Measurements from ENCODE around the gene SLC35D1. TPM values are rescaled to one million over a fixed set of nuclear protein-coding genes. Genes with fewer than 3 reads are reported as not detected.

Gene SLC35D1
- total RNA-seq, 1 experiment from 2014 or later = 7.0 TPM

DNA sequence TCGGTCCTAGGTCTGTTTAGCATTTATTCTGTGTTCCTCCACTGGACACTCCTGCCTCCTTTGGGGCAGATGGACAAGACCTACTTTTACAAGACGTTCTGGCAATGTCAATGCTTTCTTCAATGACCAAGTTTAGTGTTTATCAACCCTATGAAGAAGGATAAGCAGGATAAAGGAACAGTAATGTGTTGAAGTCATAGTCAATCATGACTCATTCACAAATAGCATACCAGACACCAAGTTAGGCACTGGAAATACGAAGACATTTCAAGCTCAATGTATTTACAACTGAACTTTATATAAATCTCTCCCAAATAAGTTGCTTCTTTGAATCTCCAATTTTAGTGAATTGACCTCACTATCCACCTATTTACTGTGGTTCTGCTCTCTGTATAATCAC, 4.8 kb upstream of the SLC35D1 start:
- Histone ChIP-seq H3K27me3 (ENCODE audit: control insufficient read depth, insufficient read depth, low read length) (no peaks in the 10 kb centered on the region), H3K4me1 (ENCODE audit: control insufficient read depth, insufficient read depth, low read length) (peaks cover 5% of the 10 kb centered on the region), H3K9me3 (ENCODE audit: control insufficient read depth, insufficient read depth, low read depth, low read length) (no peaks in the 10 kb centered on the region), H3K36me3 (ENCODE audit: control insufficient read depth, insufficient read depth, low read length) (no peaks in the 10 kb centered on the region), H3K27ac (ENCODE audit: low read length) (no peak overlapping the region), H3K4me3 (ENCODE audit: low read depth in 2 of 2, low read length in 2 of 2) (no peak overlapping the region)
- CTCF ChIA-PET = no interaction called here
- BruUV-seq (replicated peaks) = no TSS peak
- POLR2A ChIA-PET = no interaction called here
- ATAC-seq (no peak), DNase-seq (ENCODE audit: low read depth, low spot score) (no peak)
- in situ Hi-C loops (cut with HindIII; ENCODE audit: low pct_unique_long_range_greater_than_20kb, low sequenced_read_pairs) = no loop called here
- TF ChIP-seq, protein P1, sequence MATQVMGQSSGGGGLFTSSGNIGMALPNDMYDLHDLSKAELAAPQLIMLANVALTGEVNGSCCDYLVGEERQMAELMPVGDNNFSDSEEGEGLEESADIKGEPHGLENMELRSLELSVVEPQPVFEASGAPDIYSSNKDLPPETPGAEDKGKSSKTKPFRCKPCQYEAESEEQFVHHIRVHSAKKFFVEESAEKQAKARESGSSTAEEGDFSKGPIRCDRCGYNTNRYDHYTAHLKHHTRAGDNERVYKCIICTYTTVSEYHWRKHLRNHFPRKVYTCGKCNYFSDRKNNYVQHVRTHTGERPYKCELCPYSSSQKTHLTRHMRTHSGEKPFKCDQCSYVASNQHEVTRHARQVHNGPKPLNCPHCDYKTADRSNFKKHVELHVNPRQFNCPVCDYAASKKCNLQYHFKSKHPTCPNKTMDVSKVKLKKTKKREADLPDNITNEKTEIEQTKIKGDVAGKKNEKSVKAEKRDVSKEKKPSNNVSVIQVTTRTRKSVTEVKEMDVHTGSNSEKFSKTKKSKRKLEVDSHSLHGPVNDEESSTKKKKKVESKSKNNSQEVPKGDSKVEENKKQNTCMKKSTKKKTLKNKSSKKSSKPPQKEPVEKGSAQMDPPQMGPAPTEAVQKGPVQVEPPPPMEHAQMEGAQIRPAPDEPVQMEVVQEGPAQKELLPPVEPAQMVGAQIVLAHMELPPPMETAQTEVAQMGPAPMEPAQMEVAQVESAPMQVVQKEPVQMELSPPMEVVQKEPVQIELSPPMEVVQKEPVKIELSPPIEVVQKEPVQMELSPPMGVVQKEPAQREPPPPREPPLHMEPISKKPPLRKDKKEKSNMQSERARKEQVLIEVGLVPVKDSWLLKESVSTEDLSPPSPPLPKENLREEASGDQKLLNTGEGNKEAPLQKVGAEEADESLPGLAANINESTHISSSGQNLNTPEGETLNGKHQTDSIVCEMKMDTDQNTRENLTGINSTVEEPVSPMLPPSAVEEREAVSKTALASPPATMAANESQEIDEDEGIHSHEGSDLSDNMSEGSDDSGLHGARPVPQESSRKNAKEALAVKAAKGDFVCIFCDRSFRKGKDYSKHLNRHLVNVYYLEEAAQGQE (IDR thresholded peaks at IDR 0.05; ENCODE audit: insufficient read depth in 1 of 2, low read depth in 2 of 2, low read length in 1 of 2) = no peak
- TF ChIP-seq SIN3A (IDR thresholded peaks at IDR 0.05; ENCODE audit: borderline replicate concordance, insufficient read depth, low read depth, low read length) (no peak), CTCF (IDR thresholded peaks at IDR 0.05) (no peak), POLR2AphosphoS5 (IDR thresholded peaks at IDR 0.05; ENCODE audit: low read depth, low read length) (no peak), TCF7L2 (IDR thresholded peaks at IDR 0.05; ENCODE audit: low read depth, low read length) (no peak)
- intact Hi-C loops (cut with micrococcal nuclease; ENCODE audit: unreplicated experiment) = no loop called here

DNA sequence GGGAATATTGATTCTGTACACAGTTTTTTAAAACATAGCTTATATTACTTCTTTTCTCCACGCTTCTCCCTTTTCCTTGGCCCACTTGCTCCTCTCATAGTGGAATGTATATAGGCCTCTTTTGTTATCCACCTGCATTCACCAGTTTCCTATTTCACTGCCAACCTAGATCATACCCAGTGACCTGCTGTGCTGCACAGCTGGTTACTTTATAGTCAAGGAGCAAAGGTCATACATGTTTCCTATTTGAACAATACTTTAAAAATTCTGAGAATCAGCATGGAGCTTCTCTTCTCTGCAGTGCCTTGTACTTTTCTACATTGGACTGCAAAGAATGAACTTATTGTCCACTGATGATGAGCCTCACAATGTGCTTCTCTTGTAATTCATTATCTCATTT, 4.3 kb upstream of the SLC35D1 start:
- ATAC-seq = no peak

More for the DNA sequence above, 4.3 kb upstream of the SLC35D1 start:
- TF ChIP-seq SIN3A (IDR thresholded peaks at IDR 0.05; ENCODE audit: borderline replicate concordance, insufficient read depth, low read depth, low read length) (no peak), TCF7L2 (IDR thresholded peaks at IDR 0.05; ENCODE audit: low read depth, low read length) (no peak), CTCF (IDR thresholded peaks at IDR 0.05) (no peak), POLR2AphosphoS5 (IDR thresholded peaks at IDR 0.05; ENCODE audit: low read depth, low read length) (no peak)
- TF ChIP-seq, protein P1 (IDR thresholded peaks at IDR 0.05; ENCODE audit: insufficient read depth in 1 of 2, low read depth in 2 of 2, low read length in 1 of 2) = no peak
- intact Hi-C loops (cut with micrococcal nuclease; ENCODE audit: unreplicated experiment) (no loop called here), in situ Hi-C loops (cut with HindIII; ENCODE audit: low pct_unique_long_range_greater_than_20kb, low sequenced_read_pairs) (no loop called here)
- Histone ChIP-seq H3K4me3 (ENCODE audit: low read depth in 2 of 2, low read length in 2 of 2) (no peak overlapping the region), H3K4me1 (ENCODE audit: control insufficient read depth, insufficient read depth, low read length) (peaks cover 5% of the 10 kb centered on the region), H3K27me3 (ENCODE audit: control insufficient read depth, insufficient read depth, low read length) (no peaks in the 10 kb centered on the region), H3K27ac (ENCODE audit: low read length) (no peak overlapping the region), H3K36me3 (ENCODE audit: control insufficient read depth, insufficient read depth, low read length) (peaks cover 2% of the 10 kb centered on the region; the same call in 1 of the 2 replicates), H3K9me3 (ENCODE audit: control insufficient read depth, insufficient read depth, low read depth, low read length) (no peaks in the 10 kb centered on the region)
- POLR2A ChIA-PET = no interaction called here
- no peak for DNase-seq (ENCODE audit: low read depth, low spot score)
- no TSS peak for BruUV-seq (replicated peaks)
- CTCF ChIA-PET = no interaction called here

Data from Panc1 (cell line).